Measurements from ENCODE around the gene UBE4A.

GRCh38 chr11:118442301-118442700 is 82.9 kb downstream of the UBE4A start:
- TF ChIP-seq, protein P1, sequence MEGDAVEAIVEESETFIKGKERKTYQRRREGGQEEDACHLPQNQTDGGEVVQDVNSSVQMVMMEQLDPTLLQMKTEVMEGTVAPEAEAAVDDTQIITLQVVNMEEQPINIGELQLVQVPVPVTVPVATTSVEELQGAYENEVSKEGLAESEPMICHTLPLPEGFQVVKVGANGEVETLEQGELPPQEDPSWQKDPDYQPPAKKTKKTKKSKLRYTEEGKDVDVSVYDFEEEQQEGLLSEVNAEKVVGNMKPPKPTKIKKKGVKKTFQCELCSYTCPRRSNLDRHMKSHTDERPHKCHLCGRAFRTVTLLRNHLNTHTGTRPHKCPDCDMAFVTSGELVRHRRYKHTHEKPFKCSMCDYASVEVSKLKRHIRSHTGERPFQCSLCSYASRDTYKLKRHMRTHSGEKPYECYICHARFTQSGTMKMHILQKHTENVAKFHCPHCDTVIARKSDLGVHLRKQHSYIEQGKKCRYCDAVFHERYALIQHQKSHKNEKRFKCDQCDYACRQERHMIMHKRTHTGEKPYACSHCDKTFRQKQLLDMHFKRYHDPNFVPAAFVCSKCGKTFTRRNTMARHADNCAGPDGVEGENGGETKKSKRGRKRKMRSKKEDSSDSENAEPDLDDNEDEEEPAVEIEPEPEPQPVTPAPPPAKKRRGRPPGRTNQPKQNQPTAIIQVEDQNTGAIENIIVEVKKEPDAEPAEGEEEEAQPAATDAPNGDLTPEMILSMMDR (IDR thresholded peaks at IDR 0.05; ENCODE audit: extremely low read depth in 1 of 2, insufficient read depth in 1 of 2, low read depth in 1 of 2, low read length in 2 of 2) = no peak
- TF ChIP-seq JUN (IDR thresholded peaks at IDR 0.05; ENCODE audit: borderline replicate concordance, insufficient read depth, insufficient read length, low read depth) (no peak), POLR2A (IDR thresholded peaks at IDR 0.05; ENCODE audit: low read depth, low read length) (no peak), EZH2 (IDR thresholded peaks at IDR 0.05; ENCODE audit: borderline replicate concordance, low read depth, low read length, severe bottlenecking) (no peak), POLR2AphosphoS5 (IDR thresholded peaks at IDR 0.05; ENCODE audit: insufficient read depth, low read depth, low read length) (no peak), FOS (IDR thresholded peaks at IDR 0.05; ENCODE audit: borderline replicate concordance, insufficient read depth, low read length) (no peak)

Data from endothelial cell of umbilical vein (primary cell).